HS-5 (cell line): ENCODE results near the gene GCHFR.

Experiments used
- DNase-seq: peaks from one replicate; pipeline ENCODE4 v3.0.0-alpha.2; 2012; ENCODE audit warnings: low read depth

Gene GCHFR

DNA sequence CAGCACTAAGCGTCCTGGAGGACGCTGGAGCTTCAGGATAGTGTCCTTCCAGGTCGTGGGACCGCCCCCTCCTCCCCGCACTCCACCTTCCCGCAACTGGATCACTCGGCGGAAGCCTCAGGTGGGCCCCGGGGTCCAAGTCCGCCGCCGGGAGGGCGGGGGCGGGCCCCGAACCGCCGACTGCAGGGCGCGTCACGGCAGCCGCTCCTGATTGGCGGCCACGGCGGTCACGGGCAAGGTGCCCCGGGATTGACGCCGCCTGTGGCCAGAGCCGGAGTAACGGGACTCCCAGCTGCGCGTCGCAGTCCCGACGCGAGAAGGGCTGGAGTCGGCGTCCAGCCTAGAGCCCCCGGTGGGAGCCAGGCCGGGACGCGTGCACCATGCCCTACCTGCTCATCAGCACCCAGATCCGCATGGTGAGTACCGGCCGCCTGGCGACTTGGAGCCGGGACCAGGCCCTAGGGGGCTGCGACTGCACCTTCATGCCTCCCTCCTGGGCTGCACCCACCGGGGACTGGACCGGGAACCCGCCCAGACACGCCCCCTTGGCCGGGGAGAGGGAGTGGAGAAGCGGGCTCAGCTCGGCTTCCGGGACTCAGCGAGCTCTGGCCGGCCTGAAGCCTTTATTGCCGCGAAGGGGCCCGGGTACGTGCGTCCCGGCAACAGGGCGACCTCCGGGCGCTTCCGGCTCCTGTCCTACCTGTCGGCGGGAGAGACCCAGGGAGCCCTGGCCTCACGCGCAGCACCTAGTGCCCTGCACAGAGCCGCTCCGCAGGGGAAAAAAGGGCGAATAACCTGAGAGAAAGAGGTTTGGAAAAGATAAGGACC lies at the start of gene GCHFR:
Gene GCHFR (plus strand): TSS at position 268 of the 828 bp plus-strand sequence. CDS start 113 bp downstream, at position 381.
- no peak for DNase-seq

DNA sequence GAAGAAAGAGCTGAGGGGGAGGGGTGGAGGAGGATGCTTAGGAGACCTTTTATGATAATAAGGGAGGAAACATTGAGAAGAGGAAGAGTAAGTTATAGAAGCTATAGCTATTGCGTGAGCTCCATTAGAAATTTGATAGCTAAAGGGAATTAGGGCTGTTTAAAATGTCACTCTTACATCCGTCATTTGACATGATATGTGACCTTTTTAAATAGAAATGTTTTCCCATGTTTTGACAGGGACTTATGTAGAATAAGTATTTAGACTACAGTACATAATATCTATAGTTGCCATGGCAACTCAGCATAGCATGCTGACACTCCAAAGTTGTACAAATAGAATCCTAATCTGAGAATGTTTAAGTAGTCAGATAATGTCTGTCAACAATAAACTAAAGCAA lies 49.7 kb upstream of the GCHFR start:
- no peak for DNase-seq

DNA sequence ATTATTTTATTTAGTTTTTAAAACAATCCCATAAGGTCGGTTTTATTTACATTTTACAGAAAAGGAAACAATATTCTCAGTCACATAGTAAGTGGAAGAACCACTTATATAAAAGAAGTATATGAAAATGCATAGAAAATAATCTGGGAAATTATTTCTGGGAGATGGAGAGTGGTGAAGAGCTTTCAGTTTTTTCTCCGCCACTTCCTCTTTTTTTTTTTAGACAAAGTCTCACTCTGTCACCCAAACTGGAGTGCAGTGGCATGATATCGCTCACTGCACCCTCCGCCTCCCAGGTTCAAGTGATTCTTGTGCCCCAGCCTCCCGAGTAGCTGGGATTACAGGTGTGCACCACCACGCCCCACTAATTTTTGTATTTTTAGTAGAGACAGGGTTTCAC lies 47.7 kb upstream of the GCHFR start:
- DNase-seq, result no peak

DNA sequence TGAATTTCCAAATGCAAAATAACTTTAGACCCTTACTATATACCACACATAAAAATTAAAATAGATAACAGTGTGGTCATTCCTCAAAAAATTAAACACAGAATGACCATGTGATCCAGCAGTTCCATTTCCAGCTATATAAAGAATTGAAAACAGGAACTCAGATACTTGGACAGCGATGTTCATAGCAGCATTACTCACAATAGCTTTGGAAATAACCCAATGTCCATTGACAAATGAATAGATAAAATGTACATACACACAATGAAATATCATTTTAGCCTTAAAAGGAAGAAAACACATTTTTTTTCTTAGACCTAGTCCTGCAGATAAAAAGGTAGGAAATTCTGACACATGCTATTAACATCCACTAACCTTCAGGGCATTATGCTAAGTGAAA lies 42.2 kb upstream of the GCHFR start:
- DNase-seq, result no peak

DNA sequence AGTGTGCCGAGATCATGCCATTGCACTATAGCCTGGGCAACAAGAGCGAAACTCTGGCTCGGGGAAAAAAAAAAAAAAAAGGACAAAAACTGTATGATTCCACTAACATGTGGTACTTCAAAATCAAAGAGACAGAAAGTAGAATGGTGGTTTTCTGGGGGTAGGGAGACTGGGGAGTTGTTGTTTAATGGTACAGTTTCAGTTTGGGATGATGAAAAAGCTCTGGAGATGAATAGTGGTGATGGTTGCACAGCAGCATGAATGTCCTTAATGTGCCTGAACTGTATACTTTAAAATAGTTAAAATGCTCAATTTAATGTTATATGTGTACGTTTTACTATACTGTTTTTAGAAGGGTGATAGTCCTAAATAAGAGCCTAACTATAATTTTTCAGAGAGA lies 41.5 kb upstream of the GCHFR start:
- DNase-seq, result no peak

DNA sequence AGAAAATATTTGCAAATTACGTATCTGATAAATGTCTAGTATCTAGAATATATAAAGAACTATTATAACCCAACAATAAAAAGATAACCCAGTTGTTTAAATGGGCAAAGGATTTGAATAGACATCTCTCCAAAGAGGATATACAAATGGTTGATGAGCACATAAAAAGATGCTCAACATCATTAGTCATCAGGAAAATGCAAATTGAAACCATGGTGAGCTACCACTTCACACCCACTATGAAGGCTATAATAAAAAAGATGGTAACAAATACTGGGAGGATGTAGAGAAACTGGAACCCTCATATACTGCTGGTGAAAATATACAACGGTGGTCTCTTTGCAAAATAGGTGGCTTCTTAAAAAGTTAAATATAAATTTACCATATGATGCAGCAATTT lies 40.9 kb upstream of the GCHFR start:
- DNase-seq, result no peak

DNA sequence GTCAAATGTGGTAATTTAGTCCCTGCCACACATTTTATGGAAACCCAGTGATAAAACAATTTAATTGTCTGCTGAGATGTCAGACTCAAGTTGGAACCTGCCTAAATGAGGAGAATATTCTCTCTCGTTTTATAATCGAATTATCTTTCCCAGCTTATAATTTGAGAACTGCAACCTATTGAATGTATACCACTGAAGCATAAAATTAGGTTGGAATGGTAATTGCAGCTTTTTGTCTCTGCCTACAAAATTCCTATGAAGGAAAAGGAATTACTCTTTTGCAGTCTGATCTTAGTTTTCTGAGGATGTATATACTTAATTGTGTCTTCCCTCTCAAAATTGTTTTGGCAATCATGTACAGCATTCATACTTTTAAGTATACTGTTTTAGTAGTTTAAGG lies 39.9 kb upstream of the GCHFR start:
- no peak for DNase-seq

DNA sequence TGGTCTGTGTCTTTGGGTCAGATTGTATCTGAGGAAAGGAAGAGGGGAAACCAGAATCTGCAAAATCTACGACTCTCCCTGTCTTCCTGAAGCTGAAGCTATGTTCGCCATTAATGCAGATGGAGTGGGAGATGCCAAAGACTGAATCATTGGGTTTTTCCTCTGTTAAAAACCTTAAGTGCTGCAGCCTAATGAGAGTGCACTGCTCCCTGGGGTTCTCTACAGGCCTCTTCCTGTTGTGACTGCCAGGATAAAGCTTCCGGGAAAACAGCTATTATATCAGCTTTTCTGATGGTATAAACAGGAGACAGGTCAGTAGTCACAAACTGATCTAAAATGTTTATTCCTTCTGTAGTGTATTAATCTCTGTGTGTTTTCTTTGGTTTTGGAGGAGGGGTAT lies 32.8 kb upstream of the GCHFR start:
- no peak for DNase-seq

DNA sequence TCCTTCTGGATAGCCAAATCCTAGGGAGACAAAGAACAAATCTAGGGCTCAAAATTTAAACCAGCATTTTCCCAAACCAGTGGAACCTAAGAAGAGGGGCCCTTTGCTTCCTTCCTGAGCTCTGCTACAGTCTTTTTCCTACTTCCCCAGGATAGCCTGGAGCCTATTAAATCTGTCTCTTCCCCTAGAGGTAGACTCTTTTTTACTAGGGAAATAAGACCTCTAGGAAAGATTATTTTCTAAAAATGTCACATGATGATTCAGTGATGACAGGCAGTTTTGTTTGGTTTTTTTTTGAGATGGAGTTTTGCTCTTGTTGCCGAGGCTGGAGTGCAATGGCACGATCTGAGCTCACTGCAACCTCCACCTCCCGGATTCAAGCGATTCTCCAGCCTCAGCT lies 27.3 kb upstream of the GCHFR start:
- DNase-seq, result no peak

DNA sequence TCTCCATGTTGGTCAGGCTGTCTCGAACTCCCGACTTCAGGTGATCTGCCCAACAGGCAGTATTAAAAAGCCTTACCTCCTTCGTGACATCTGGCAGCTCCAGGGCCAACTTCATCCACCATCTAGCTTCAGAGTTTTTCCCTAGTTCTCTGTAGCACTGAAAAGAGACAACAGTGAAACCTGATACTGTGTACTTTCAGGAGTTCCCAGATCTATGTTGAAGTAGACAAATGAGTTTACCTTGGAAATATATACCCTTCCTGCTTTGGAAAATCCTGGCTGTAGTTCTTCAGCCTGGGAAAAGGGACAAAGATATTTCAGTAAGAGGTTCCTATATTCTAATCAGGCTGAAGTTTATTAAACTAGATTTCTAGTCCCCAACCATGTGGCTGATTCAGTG lies 26.8 kb upstream of the GCHFR start:
- no peak for DNase-seq

DNA sequence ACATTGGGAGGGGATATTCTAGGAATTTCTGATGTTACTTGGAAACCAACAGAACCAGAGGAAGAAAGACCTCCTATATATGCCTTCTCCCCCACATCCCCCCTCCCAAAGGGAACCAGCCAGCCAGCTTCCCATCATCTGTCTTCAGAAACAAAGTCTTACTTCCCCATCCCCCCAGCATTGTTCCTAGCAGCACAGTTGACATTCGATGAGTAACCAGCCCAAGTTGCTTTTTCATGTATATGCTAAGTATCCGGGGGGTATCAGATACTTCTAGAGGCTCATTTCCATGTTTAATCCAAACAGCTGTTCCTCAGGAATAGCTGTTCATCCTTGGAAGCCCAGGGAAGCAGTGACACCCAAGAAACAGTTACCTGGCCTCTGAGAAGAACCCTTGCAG lies 24.8 kb upstream of the GCHFR start:
- no peak for DNase-seq

DNA sequence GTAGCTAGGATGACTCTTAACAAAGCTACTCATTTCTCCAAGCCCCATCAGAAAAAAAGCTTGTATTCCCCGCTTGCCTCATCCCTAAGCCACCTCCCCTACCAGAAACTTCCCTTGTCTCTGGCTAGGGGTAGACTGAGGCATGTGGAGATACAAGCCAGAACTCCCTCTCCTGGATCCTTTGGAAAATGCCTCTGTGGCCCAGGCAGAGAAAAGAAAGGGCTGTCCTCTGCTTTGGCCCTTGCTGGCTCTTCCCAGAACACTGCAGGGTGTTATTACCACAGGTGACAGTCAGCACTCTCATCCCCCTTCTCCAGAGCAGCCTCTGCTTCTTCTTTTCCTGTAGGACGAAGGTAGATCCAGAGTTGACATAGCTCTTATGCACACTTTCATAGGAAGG lies 24.0 kb upstream of the GCHFR start:
- no peak for DNase-seq

DNA sequence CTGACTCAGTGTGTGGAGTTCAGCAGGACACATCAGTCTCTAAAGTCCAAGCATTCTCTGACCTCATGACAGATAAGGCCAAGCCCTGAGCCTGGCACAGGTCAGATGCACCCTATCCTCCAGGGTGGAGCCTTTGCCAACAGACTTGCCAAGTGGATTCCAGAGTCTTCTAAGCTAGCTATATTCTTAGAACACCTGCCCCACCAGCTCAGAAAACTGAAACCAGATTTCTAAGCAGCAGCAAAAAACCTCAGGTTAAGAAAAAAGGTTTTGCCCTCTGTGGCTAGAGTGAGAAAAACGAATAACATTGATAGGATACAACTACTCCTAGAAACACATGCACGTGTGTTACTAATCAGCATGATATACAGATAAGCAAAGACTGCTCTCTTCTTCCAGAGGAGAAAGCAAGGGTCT lies 20.4 kb upstream of the GCHFR start:
- no peak for DNase-seq

DNA sequence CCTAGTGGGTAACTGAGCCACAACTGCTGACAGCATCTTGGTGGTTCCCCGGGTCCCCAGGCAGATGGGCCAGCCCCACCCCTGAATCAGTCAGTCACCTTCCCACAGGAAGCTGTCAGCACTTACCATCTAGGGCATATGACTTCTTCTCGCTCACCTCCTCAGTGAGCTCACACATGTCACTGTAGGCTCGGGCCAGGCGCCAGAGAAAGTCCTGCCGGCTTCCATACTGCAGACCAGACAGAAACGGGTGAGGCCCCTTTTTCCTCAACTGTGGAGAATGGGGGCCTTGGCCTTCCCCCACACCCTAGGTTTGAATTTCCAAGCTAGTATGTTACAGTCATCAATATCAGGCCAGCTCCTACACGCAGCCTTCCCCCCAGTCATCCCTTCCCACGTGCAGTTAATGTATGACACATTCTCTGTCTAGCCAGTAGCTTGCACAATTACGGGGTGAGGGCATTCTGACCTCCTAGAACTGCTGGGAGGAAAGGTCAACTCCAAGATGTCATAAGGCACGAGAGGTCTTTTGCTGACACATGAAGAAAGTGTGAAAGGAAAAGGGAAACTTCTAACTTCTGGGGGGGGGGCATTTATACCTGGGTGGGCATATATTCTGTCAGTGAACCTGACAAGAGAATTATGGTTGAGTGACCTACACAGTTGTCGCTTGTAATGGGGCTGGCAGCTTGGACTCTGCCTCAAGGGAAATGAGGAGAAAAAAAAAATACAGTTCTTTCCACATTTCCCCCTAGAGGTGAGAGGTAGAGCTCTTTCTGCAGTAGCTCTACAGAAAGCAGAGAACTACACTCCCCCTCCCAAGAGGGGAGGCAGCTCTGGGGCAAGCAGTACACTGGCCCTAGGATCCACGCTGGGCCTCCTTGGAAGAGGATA lies 19.7 kb upstream of the GCHFR start:
- DNase-seq, result peak; percentile 68

DNA sequence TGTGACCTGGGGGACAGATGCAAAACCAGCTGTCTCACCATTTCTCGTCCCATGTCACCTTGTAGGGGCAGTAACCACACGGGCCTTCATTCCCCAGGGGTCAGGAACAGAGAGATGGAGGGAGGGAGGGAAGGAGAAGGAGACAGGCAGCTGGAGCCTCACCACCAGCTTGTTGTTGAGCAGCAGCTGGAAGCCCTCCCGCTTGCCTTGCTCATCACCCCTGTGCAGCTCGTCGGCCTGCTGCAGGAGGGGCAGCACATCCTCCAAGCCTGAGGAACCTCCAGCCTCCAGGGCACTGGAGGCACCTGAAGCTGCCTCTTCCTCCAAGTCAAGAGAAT lies 19.1 kb upstream of the GCHFR start:
- DNase-seq, result no peak

DNA sequence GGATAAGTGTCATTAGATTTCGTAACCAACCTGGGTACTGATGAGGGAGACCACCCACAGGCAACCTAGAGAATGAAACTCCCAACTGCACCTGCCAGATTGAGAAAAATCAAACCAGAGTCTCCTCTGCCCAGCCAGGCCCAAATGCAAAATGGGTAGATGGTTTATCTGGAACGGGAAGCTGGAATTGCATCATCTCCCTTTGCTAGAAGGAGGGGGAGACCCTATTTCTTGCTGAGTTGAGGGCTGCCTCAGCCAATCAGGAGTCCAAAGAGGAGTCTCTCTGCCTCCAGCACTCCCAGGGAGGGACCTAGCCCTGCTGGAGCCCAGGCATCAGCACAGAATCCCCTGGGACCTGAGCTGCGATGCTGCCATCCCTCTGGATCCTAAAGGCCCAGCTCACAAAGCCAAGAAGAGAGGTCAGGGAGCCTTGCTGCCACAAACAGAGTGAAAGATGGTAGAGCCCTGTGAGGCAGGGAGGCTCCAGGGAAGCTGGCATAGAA lies 16.9 kb upstream of the GCHFR start:
- DNase-seq, result no peak

DNA sequence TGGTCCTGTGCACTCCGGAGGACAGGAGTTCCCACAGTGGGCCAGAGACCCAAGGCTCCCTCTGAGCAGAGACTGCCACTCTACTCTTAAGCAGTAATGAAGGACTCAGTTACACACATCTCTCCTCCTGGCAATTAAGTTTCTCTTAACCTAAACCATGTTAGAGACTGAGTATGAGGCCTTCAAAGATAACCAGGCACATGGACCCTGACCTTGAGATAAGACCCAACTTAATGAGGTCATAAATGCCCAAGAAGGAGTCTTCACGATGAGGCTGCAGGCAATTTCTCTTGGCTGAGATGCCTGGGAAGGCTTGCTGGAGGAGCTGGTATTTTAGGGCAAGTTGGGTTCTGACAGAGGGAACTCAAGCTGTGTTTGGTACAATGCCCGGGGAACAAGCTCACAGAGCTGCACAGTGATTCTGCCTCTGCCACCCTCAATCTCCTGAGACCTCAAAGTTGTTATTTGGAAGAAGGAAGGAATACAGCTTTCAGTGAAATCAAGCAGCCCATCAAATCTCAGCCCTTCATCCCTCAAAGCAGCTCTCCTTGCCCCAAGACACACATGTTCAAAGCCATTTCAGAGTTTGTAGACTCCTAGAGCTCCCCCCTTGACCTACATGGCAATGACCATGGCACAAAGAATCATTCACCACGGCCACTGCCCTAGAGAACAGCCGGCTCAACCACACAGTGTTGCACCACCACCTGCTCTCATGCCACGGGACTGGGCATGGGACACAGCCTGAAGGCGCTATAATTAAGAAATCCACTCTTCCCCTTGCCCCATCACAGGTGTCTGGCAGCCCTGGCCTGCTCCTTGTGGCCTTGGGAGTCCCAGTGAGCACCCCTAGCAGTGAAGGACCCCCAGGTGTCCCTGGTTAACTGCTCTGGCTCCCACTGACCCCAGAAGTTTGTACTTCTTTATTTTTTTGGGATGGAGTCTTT lies 15.9 kb upstream of the GCHFR start:
- DNase-seq, result no peak

DNA sequence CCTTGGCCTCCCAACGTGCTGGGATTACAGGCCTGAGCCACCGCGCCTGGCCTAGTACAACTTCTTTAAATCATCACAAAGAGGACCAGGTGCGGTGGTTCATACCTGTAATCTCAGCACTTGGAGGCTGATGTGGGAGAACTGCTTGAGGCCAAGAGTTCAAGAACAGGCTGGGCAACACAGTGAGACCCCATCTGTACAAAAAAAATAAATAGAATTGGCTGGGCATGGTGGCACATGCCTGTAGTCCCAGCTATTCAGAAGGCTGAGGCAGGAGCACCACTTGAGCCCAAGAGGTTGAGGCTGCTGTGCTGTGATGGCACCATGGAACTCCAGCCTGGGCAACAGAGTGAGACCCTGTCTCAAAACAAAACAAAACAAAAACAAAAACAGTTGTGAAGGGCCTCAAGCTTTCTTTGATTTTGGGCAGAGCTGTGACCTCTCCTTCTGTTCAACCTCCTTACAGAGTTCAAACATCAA lies 14.7 kb upstream of the GCHFR start:
- no peak for DNase-seq

DNA sequence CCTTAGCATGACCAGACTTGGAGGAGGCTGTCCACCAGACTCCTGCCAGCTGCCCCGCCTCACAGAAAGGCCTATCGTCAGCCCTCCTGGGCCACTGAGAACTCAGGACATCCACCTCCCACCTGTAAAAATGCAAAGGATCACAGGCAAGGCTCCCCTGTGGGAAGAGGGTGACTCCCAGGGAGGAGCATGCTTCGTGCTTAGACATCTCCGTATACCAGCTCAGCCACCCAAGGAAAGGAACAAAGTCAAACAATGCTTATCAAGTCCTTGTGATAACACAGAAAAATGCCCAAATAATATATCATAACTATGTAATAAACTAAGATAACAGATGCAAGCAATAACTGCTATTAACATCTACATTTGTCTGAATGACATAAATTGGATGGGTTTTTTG lies 13.0 kb upstream of the GCHFR start:
- DNase-seq, result no peak

DNA sequence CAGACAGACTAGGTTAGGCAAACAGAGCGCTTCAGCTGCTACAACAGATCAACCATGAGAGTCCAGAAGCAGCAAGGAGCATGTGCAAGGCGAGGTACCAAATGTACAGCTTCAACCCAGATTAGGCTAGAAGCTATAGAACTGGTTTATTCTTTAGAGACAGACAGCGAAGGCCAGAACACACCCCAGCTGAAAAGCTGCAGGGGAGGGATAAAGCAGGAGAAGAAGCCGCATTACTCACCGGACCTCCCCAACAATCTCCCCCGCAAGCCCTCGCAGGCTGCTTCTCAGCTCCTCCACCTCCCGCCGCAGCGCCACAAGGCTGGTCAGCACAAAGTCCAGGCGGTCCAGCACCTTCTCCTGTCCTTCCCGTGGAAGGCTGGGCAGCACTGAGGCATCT lies 12.1 kb upstream of the GCHFR start:
- no peak for DNase-seq

DNA sequence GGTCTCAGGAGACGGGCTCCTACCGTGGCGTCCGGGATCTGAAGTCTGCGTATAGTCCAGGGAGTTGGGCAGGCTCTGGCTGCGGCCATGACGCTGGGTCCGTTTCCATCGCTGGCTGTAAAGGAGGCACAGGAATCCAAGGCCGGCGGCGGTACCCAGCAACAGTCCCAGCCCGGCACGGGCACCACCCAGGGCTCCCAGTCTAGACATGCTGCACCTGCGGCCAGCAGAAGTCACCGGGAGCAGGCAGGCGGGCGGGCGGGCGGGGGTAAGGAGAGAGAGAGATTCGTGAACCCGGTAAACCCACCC lies 9.3 kb upstream of the GCHFR start:
- no peak for DNase-seq
